ENCODE data around the gene NUP153. TPM values are rescaled to one million over a fixed set of nuclear protein-coding genes. Genes with fewer than 3 reads are reported as not detected.

NUP153 gene
- total and polyA plus RNA-seq, 2 donors (not counting 1 experiment from before 2014, with no cell fraction given) = 17.9 to 70.5 TPM

GRCh38 chr6:17596085-17596484, 110.6 kb downstream of the NUP153 start:
- Histone ChIP-seq H4K20me1 (ENCODE audit: control insufficient read depth, insufficient read depth, low read length, poor library complexity, severe bottlenecking) (no peaks in the 10 kb centered on the region), H2AFZ (ENCODE audit: insufficient read depth, low read depth, low read length, poor library complexity, severe bottlenecking) (no peak overlapping the region), H3K79me2 (ENCODE audit: control insufficient read depth, insufficient read depth, low read length) (no peaks in the 10 kb centered on the region), H3K9me3 (ENCODE audit: control extremely low read depth in 1 of 3, control insufficient read depth in 2 of 3, insufficient read depth in 1 of 3, low read length in 2 of 3) (peaks cover 0 to 2% (median 0%) of the 10 kb centered on the region in 3 donors), H3K4me3 (ENCODE audit: control extremely low read depth in 1 of 5, extremely low read depth in 1 of 5, insufficient read depth in 1 of 5, low read depth in 2 of 5, low read length in 4 of 5) (no peak overlapping the region), H3K4me2 (replicated peaks; ENCODE audit: low read depth, low read length, poor library complexity, severe bottlenecking) (no peak overlapping the region), H3K27me3 (replicated peaks in 1 of 4; ENCODE audit: control extremely low read depth in 1 of 4, control insufficient read depth in 3 of 4, insufficient read depth in 4 of 4, low read length in 3 of 4) (no peaks in the 10 kb centered on the region), H3K36me3 (replicated peaks in 1 of 2; ENCODE audit: control extremely low read depth in 1 of 2, control insufficient read depth in 1 of 2, extremely low read depth in 1 of 2, insufficient read depth in 2 of 2, low read length in 1 of 2) (no peaks in the 10 kb centered on the region), H3K27ac (ENCODE audit: low read length in 2 of 2) (no peak overlapping the region), H3K4me1 (ENCODE audit: control insufficient read depth in 2 of 2, insufficient read depth in 2 of 2, low read length in 2 of 2) (peaks cover 5 to 7% of the 10 kb centered on the region in 2 donors), H3K9ac (ENCODE audit: low read length) (no peak overlapping the region)
- ATAC-seq (ENCODE audit: low read depth) (no peak), DNase-seq (no peak)
- no CpG with 5 or more reads among the region's 3 CpGs for WGBS (ENCODE audit: insufficient coverage)
- no peak for TF ChIP-seq CTCF (IDR thresholded peaks at IDR 0.05)
- TF ChIP-seq EZH2 (IDR thresholded peaks at IDR 0.05; ENCODE audit: borderline replicate concordance, insufficient read depth, low read depth, low read length, poor library complexity, severe bottlenecking) = no peak
- POLR2A ChIA-PET = no interaction called here
- intact Hi-C loops (cut with micrococcal nuclease) = no loop called here
- Mint-ChIP-seq H3K4me3 (no peak overlapping the region), H3K27ac (no peak overlapping the region), H3K27me3 (no peaks in the 10 kb centered on the region), H3K4me1 (peaks cover 6% of the 10 kb centered on the region), H3K9me3 (ENCODE audit: insufficient read depth) (no peaks in the 10 kb centered on the region)
- CTCF ChIA-PET = no interaction called here

GRCh38 chr6:17593246-17593645, 113.5 kb downstream of the NUP153 start:
- Histone ChIP-seq H2AFZ (ENCODE audit: insufficient read depth, low read depth, low read length, poor library complexity, severe bottlenecking) (peak overlapping the region; percentile 36), H3K36me3 (replicated peaks in 1 of 2; ENCODE audit: control extremely low read depth in 1 of 2, control insufficient read depth in 1 of 2, extremely low read depth in 1 of 2, insufficient read depth in 2 of 2, low read length in 1 of 2) (no peaks in the 10 kb centered on the region), H3K27ac (ENCODE audit: low read length in 2 of 2) (no peak overlapping the region), H3K4me3 (ENCODE audit: control extremely low read depth in 1 of 5, extremely low read depth in 1 of 5, insufficient read depth in 1 of 5, low read depth in 2 of 5, low read length in 4 of 5) (no peak overlapping the region), H3K9me3 (ENCODE audit: control extremely low read depth in 1 of 3, control insufficient read depth in 2 of 3, insufficient read depth in 1 of 3, low read length in 2 of 3) (no peaks in the 10 kb centered on the region), H3K4me2 (replicated peaks; ENCODE audit: low read depth, low read length, poor library complexity, severe bottlenecking) (no peak overlapping the region), H3K9ac (ENCODE audit: low read length) (no peak overlapping the region), H3K4me1 (ENCODE audit: control insufficient read depth in 2 of 2, insufficient read depth in 2 of 2, low read length in 2 of 2) (no peaks in the 10 kb centered on the region), H3K79me2 (ENCODE audit: control insufficient read depth, insufficient read depth, low read length) (no peaks in the 10 kb centered on the region), H3K27me3 (replicated peaks in 1 of 4; ENCODE audit: control extremely low read depth in 1 of 4, control insufficient read depth in 3 of 4, insufficient read depth in 4 of 4, low read length in 3 of 4) (no peaks in the 10 kb centered on the region), H4K20me1 (ENCODE audit: control insufficient read depth, insufficient read depth, low read length, poor library complexity, severe bottlenecking) (no peaks in the 10 kb centered on the region)
- H3K27me3 Mint-ChIP-seq = no peaks in the 10 kb centered on the region
- no peak overlapping the region for H3K4me3 Mint-ChIP-seq
- ATAC-seq (ENCODE audit: low read depth) (no peak), DNase-seq (no peak)
- H3K4me1 Mint-ChIP-seq = no peaks in the 10 kb centered on the region
- POLR2A ChIA-PET = no interaction called here
- no peak overlapping the region for H3K27ac Mint-ChIP-seq
- no peaks in the 10 kb centered on the region for H3K9me3 Mint-ChIP-seq (ENCODE audit: insufficient read depth)
- intact Hi-C loops (cut with micrococcal nuclease) = no loop called here
- CTCF ChIA-PET = no interaction called here
- peak; percentile 8 for TF ChIP-seq CTCF (IDR thresholded peaks at IDR 0.05)
- no peak for TF ChIP-seq EZH2 (IDR thresholded peaks at IDR 0.05; ENCODE audit: borderline replicate concordance, insufficient read depth, low read depth, low read length, poor library complexity, severe bottlenecking)
